Epithelial cell of proximal tubule (primary cell): ENCODE results near the gene WNT9A. TPM values are rescaled to one million over a fixed set of nuclear protein-coding genes. Genes with fewer than 3 reads are reported as not detected.

ENCODE experiments used
- DNase-seq: peaks from one replicate; pipeline ENCODE4 v3.0.0-alpha.2; 2011; ENCODE audit warnings: low read depth
- H3K4me3 ChIP-seq: 2 replicates; pipeline ENCODE4 v1.5.1; 2011; ENCODE audit warnings: low read depth, mild to moderate bottlenecking, low read length
- total RNA-seq: library from RNA; depleted of rRNA; stranded (reverse); fragments of >200 nt; gene quantifications from 2 replicates; pipeline ENCODE4 v1.2.3, GENCODE V29; 2015
- TF ChIP-seq, protein P1 (sequence below): conservative IDR thresholded peaks from 2 replicates; pipeline ENCODE4 v1.5.1; 2012; ENCODE audit warnings: low read depth, mild to moderate bottlenecking, low read length

WNT9A gene
- total RNA-seq, 1 donor from 2014 or later, result 2.1 TPM

DNA sequence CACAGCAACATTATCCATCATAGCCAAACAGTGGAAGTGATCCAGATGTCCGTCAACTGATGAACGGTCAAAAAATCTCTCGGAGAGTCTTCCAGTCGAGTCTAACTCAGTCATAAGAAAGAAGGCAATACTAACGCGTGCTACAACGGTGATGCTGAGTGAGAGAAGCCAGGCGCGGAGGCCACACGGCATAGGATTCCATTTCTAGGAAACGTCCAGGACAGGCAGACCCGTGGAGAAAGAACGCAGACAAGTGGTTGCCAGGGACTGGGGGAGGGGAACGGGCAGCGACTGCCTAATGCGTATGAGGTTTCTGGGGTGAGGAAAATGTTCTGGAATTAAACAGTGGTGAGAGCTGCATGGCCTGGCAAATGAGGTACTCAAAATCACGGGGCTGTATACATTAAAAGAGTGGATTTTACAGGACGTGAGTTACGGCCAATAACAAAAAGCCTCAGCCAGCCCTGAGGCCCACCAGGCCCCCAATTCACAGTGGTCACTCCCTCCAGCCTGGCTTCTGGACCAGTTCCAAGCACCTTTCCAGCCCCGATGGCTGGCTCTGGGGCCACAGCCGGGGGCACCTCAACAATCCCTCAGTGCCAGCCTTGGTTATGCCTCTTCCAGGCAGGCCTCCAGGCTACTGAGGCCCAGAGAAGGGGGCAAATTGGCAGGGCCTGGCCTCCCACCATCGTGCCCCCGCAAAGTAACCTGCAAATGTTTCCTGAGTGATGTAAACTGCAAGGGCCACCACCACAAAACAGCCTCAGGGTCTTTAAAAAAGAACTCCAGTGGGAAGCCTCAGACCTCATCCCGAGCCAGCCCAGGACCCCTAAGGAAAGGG, 3.4 kb downstream of the WNT9A start:
- no peak overlapping the region for H3K4me3 ChIP-seq
- TF ChIP-seq, protein P1, sequence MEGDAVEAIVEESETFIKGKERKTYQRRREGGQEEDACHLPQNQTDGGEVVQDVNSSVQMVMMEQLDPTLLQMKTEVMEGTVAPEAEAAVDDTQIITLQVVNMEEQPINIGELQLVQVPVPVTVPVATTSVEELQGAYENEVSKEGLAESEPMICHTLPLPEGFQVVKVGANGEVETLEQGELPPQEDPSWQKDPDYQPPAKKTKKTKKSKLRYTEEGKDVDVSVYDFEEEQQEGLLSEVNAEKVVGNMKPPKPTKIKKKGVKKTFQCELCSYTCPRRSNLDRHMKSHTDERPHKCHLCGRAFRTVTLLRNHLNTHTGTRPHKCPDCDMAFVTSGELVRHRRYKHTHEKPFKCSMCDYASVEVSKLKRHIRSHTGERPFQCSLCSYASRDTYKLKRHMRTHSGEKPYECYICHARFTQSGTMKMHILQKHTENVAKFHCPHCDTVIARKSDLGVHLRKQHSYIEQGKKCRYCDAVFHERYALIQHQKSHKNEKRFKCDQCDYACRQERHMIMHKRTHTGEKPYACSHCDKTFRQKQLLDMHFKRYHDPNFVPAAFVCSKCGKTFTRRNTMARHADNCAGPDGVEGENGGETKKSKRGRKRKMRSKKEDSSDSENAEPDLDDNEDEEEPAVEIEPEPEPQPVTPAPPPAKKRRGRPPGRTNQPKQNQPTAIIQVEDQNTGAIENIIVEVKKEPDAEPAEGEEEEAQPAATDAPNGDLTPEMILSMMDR, result no peak
- no peak for DNase-seq

DNA sequence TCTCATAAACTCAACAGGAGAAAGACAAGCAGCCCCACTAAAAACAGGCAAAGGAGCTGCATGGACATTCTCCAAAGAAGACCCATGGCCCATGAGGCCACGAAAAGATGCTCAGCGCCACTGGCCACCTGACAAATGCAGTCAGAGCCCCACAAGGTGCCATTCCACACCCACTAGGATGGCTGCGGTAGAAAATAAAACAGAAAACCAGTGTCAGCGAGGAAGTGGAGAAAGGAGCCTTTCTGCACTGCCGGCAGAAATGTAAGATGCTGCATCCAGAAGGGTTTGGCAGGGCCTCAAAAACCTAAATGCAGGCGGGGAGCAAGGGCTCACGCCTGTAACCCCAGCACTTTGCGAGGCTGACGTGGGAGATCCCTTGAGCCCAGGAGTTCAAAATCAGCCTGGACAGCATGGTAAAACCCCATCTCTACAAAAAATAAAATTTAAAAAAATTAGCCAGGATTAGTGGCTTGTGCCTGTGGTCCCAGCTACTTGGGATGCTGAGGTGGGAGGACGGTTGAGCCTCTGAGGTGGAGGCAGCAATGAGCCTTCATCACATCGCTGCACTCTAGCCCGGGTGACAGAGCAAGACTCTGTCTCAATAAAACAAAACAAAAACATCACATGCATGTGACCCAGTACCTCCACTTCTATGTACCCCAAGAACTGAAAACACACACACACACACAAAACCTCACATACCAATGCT, 4.2 kb downstream of the WNT9A start:
- TF ChIP-seq, protein P1, result no peak
- no peak overlapping the region for H3K4me3 ChIP-seq
- no peak for DNase-seq

DNA sequence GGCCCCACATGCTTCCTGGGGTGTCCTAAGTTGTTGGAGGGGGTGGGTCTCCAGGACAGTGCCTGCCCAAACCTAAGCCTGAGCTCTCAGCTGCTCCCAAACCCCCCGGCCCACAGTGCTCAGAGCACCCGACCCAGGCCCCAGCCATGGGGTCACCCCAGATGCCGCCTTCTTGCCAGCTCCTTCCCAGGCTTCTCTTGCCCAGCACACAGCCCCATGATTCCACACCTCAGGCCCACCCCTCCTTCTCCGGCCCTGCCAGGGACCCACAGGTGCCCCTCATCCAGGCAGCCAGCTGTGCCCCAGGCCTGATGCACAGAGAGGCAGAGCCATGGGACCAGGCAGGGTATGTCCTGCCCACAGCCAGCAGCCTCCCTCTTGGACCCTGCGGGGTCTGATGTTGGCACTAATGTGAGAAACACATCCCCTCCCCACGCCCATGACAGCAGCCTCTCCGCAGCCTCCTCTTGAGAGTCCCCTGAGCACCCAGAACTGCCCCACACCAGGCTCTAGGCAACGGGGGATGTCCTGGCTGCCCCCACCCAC, 4.9 kb downstream of the WNT9A start:
- H3K4me3 ChIP-seq, result no peak overlapping the region
- no peak for DNase-seq
- TF ChIP-seq, protein P1, result no peak

DNA sequence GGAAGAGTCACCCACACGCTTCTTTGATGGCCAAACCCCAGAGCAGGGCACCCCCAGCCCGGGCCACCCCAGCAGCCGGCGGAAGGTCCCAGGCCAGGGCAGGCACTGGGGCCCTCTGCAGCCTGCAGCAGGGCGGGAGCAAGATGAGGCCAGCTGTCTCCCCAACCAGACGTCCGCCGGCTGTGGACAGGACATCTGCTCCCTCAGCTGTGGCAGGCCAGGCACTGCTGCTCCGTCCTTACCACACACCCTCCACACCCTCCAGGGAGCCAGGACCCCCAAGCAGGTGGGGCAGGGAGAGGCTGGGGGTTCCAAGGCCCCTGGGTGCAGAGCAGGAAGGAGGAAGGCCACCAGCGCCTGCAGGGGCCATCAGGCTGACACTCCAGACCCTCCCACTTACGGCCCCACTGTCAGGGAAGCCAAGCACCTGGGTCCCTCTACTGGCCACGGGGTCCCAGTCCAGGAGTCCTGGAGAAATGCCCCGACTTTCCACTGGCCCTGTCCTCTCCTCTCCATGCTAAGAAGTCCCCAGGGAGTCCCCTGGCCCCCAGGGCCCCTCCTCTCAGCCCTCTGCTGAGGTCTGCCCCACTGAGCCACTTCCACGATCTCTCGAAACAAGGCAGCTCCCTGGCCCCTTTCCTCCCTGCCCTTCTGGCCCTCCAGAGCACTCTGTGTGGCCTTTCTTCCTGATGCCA, 5.6 kb downstream of the WNT9A start:
- TF ChIP-seq, protein P1, result no peak
- H3K4me3 ChIP-seq, result no peak overlapping the region
- DNase-seq, result no peak

DNA sequence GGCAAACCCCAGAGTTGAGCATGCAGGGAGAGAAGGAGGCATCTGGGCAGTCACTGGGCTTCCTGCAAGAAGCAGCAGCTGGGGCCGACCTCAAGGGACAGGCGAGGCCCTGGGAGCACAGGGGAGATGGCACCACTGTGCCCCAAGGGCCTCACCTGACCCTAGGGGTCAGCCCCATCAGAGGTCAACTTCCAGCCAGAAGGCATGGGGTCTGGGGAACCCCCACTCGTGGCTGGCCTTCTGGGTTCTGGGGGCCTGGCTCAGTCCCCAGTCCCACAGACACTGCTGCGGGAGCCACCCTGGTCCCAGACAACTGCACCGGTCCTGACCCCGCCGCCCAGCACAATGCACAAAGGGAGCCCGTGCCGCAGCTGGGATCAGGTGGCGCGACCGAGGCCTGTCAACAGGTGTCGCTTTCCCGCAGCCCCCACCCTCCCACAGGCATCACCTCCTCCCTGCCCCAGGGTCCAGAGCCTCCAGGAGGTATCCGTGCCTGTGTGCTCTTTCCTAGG, 6.2 kb downstream of the WNT9A start:
- TF ChIP-seq, protein P1, result no peak
- no peak overlapping the region for H3K4me3 ChIP-seq

DNA sequence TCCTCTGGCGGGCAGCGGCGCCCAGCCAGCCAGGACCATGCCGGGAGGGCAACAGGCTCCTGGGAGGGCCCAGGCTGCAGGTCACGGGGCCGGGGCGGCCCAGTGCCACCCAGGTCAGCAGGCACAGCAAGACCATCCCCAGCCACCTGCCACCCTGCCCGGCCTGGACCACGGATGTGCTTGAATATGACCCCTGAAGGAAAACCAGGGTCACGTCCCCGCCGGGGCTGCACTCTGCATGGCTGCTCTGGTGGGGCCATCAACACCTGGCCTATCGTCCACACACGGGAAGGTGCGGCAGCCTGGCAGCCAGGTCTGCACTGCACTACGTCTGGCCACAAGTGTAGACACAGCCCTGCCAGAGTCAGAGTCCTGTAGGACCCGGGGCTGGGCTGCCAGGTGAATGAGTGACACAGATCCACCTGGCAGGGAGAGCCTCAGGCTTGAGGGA, 6.9 kb downstream of the WNT9A start:
- H3K4me3 ChIP-seq, result no peak overlapping the region
- TF ChIP-seq, protein P1, result no peak
- DNase-seq, result no peak

More for the DNA sequence above, 6.2 kb downstream of the WNT9A start:
- no peak for DNase-seq
